Upper lobe of left lung (tissue), 6 donors: ENCODE measurements around the gene EEF1AKMT1. TPM values are rescaled to one million over a fixed set of nuclear protein-coding genes. Genes with fewer than 3 reads are reported as not detected.

ENCODE experiments used
- ATAC-seq, 2 donors: fragments of 200-7000 bp; cut with Tn5 transposase; one replicate each; pipeline ENCODE4 v1.9.1; 2022; ENCODE audit warnings: mild to moderate bottlenecking in 2 of 2, moderate library complexity in 2 of 2; ENCODE audit not compliant: low FRiP score in 2 of 2
- DNase-seq, 2 donors: peaks; one replicate each; pipeline ENCODE4 v3.0.0-alpha.2; 2019 to 2020
- H3K27ac ChIP-seq, 4 donors: fragments of 200-600 bp; sonication (generic); one replicate each; pipeline ENCODE4 v1.5.1; 2016 to 2019
- H3K27me3 ChIP-seq, 4 donors: fragments of 200-600 bp; sonication (generic); one replicate each; pipeline ENCODE4 v1.5.1; 2017 to 2019
- H3K36me3 ChIP-seq, 4 donors: fragments of 200-600 bp; sonication (generic); one replicate each; pipeline ENCODE4 v1.5.1; 2016 to 2019
- H3K4me1 ChIP-seq, 4 donors: fragments of 200-600 bp; sonication (generic); one replicate each; pipeline ENCODE4 v1.5.1; 2018 to 2019
- H3K4me3 ChIP-seq, 4 donors: fragments of 200-600 bp; sonication (generic); one replicate each; pipeline ENCODE4 v1.5.1; 2017 to 2019; ENCODE audit warnings: mild to moderate bottlenecking in 2 of 4, moderate library complexity in 1 of 4
- H3K9me3 ChIP-seq, 4 donors: fragments of 200-600 bp; sonication (generic); one replicate each; pipeline ENCODE4 v1.5.1; 2018 to 2019
- CTCF ChIP-seq, 6 experiments: fragments of 450-650 bp in 4 of 6; fragments of 200-600 bp in 2 of 6; sonication (generic) in 2 of 6; IDR thresholded peaks; one replicate each; pipeline ENCODE4 v1.5.1; 2016 to 2019; ENCODE audit warnings: antibody characterized with exemption in 6 of 6
- EP300 ChIP-seq, 4 donors: sonication (generic); formaldehyde crosslinking; IDR thresholded peaks; one replicate each; pipeline ENCODE4 v1.5.1; 2017; ENCODE audit warnings: antibody characterized with exemption in 4 of 4, control low read depth in 2 of 4
- POLR2A ChIP-seq, 4 donors: fragments of 450-650 bp; IDR thresholded peaks; one replicate each; pipeline ENCODE4 v1.5.1; 2016 to 2017; ENCODE audit warnings: antibody characterized with exemption in 4 of 4, mild to moderate bottlenecking in 2 of 4
- POLR2AphosphoS5 ChIP-seq, 2 donors: sonication (generic); formaldehyde crosslinking; IDR thresholded peaks; one replicate each; pipeline ENCODE4 v1.5.1; 2017; ENCODE audit warnings: antibody characterized with exemption in 2 of 2
- WGBS, 2 donors: methylation state at CpG; one replicate each; pipeline ENCODE4 v1.1.5; 2017 to 2018; 5-methylcytosine and 5-hydroxymethylcytosine counted together
- total RNA-seq, 6 donors: library from RNA; depleted of rRNA in 4 of 6; stranded (reverse); fragments of >200 nt in 4 of 6; gene quantifications; one replicate each; pipeline versions ENCODE4 v1.1.0 to v1.2.1, GENCODE V29; 2016 to 2021
- donor health status: DM: no; HTN: no; CAD: no; lungs with moderate emphysema.
- donor health status: DM: no; HTN: yes; CAD: no; lungs with severe emphysema.

Gene EEF1AKMT1
- total RNA-seq, 6 donors from 2014 or later, result 3.1 to 13.8 (median 9.0) TPM

GRCh38 chr13:20719783-20720182, 54.0 kb downstream of the EEF1AKMT1 start:
- Histone ChIP-seq H3K9me3 (no peaks in the 10 kb centered on the region), H3K36me3 (no peaks in the 10 kb centered on the region), H3K4me1 (peaks cover 13 to 14% (median 14%) of the 10 kb centered on the region in 4 donors), H3K4me3 (no peak overlapping the region), H3K27ac (no peak overlapping the region), H3K27me3 (peaks cover 0 to 10% (median 4%) of the 10 kb centered on the region in 4 donors)
- no peak for DNase-seq
- 83 to 84% methylated on average over 13 of the region's 13 CpGs for WGBS, 2 donors
- ATAC-seq, result no peak
- no peak for TF ChIP-seq POLR2AphosphoS5 (IDR thresholded peaks at IDR 0.05)
- no peak for TF ChIP-seq EP300 (IDR thresholded peaks at IDR 0.05)
- TF ChIP-seq CTCF (IDR thresholded peaks at IDR 0.05), result no peak
- TF ChIP-seq POLR2A (IDR thresholded peaks at IDR 0.05), result no peak

- no peaks in the 10 kb centered on the region for H3K36me3 ChIP-seq
- peaks cover 0 to 10% (median 4%) of the 10 kb centered on the region in 4 donors for H3K27me3 ChIP-seq
- H3K9me3 ChIP-seq, result no peaks in the 10 kb centered on the region
- no peak for ATAC-seq
- peaks cover 13 to 14% (median 14%) of the 10 kb centered on the region in 4 donors for H3K4me1 ChIP-seq
- DNase-seq, result no peak
- H3K4me3 ChIP-seq, result no peak overlapping the region
- 84 to 96% methylated on average over 12 of the region's 12 CpGs for WGBS, 2 donors
- H3K27ac ChIP-seq, result no peak overlapping the region
- TF ChIP-seq EP300 (IDR thresholded peaks at IDR 0.05), result no peak
- no peak for TF ChIP-seq POLR2AphosphoS5 (IDR thresholded peaks at IDR 0.05)
- no peak for TF ChIP-seq CTCF (IDR thresholded peaks at IDR 0.05)
- TF ChIP-seq POLR2A (IDR thresholded peaks at IDR 0.05), result no peak
Observed at GRCh38 chr13:20718958-20719566, 54.7 kb downstream of the EEF1AKMT1 start.

- peaks cover 0 to 10% (median 4%) of the 10 kb centered on the region in 4 donors for H3K27me3 ChIP-seq
- no peaks in the 10 kb centered on the region for H3K9me3 ChIP-seq
- peaks cover 13 to 23% (median 17%) of the 10 kb centered on the region in 4 donors for H3K4me1 ChIP-seq
- H3K27ac ChIP-seq, result no peak overlapping the region
- H3K4me3 ChIP-seq, result no peak overlapping the region
- 94 to 96% methylated on average over 33 to 44 of the region's 44 CpGs for WGBS, 2 donors
- ATAC-seq, result no peak
- H3K36me3 ChIP-seq, result no peaks in the 10 kb centered on the region
- TF ChIP-seq POLR2A (IDR thresholded peaks at IDR 0.05), result no peak
- no peak for TF ChIP-seq CTCF (IDR thresholded peaks at IDR 0.05)
- TF ChIP-seq EP300 (IDR thresholded peaks at IDR 0.05), result no peak
- TF ChIP-seq POLR2AphosphoS5 (IDR thresholded peaks at IDR 0.05), result no peak
- DNase-seq, result no peak
Observed at GRCh38 chr13:20717581-20718542, 55.9 kb downstream of the EEF1AKMT1 start.

- no peaks in the 10 kb centered on the region for H3K9me3 ChIP-seq
- no peak overlapping the region for H3K4me3 ChIP-seq
- H3K27me3 ChIP-seq, result peaks cover 0 to 10% (median 4%) of the 10 kb centered on the region in 4 donors
- H3K27ac ChIP-seq, result no peak overlapping the region
- no peaks in the 10 kb centered on the region for H3K36me3 ChIP-seq
- DNase-seq (no peak), ATAC-seq (no peak)
- TF ChIP-seq POLR2AphosphoS5 (IDR thresholded peaks at IDR 0.05), result no peak
- TF ChIP-seq EP300 (IDR thresholded peaks at IDR 0.05), result no peak
- TF ChIP-seq POLR2A (IDR thresholded peaks at IDR 0.05), result no peak
- no peak for TF ChIP-seq CTCF (IDR thresholded peaks at IDR 0.05)
- peaks cover 9 to 26% (median 17%) of the 10 kb centered on the region in 4 donors for H3K4me1 ChIP-seq
- WGBS, 2 donors, result 75% methylated on average over 15 of the region's 15 CpGs
Observed at GRCh38 chr13:20716951-20717350, 56.8 kb downstream of the EEF1AKMT1 start.
